ENCODE data around the gene C5. TPM values are rescaled to one million over a fixed set of nuclear protein-coding genes. Genes with fewer than 3 reads are reported as not detected.

C5 gene
- total and polyA plus RNA-seq, 2 experiments from 2014 or later = 0.31 TPM; not detected in 1

DNA sequence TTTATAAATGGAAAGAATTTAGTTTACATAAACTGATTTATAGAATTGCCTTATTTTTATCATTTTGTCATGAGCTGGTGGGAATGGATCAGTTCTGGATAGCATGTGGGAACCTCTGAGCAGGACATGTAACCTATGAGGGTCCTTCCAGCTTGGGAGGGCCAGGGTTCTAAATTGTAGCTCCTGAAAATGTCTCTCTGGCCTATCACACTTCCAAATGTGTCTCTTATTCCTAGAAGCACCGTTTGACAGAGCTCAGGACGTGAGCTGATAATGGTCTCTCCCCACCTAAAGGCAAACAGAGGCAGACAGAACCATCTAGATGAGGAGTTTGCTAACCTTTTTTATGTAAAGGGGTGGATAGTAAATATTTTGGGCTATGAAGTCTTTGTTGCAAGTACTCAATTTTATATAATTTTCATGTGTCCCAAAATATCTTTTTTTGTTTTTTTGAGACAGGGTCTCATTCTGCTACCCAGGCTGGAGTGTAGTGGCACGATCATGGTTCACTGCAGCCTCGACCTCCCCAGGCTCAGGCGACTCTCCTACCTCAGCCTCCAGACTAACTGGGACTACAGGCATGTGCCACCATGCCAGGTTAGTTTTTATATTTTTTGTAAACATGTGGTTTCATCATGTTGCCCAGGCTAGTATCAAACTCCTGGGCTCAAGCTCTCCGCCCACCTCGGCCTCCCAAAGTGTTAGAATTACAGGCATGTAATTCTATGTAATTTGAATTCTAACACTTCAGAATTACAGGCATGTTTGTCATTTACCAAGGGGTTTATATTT is 127.5 kb downstream of the C5 start:
- H3K4me1 Mint-ChIP-seq = peaks cover 54% of the 10 kb centered on the region
- no peak overlapping the region for H3K4me3 Mint-ChIP-seq
- Histone ChIP-seq H3K27me3 (ENCODE audit: insufficient read depth) (peaks cover 10% of the 10 kb centered on the region; the same call in 1 of the 2 replicates), H2AFZ (no peak overlapping the region; the same call in 1 of the 2 replicates), H3K4me3 (no peak overlapping the region), H4K20me1 (replicated peaks; ENCODE audit: insufficient read depth) (no peaks in the 10 kb centered on the region), H3K27ac (ENCODE audit: low read depth) (no peak overlapping the region), H3K36me3 (ENCODE audit: insufficient read depth) (no peaks in the 10 kb centered on the region), H3K4me1 (ENCODE audit: insufficient read depth) (peaks cover 52% of the 10 kb centered on the region), H3K79me2 (replicated peaks; ENCODE audit: insufficient read depth) (no peaks in the 10 kb centered on the region), H3K4me2 (no peak overlapping the region), H3F3A (replicated peaks; ENCODE audit: low read depth) (peaks cover 1% of the 10 kb centered on the region; the same call in 1 of the 2 replicates), H3K9me2 (ENCODE audit: insufficient read depth) (no peaks in the 10 kb centered on the region)
- no peak for ATAC-seq
- H3K9me3 Mint-ChIP-seq = no peaks in the 10 kb centered on the region
- peaks cover 14% of the 10 kb centered on the region for H3K27me3 Mint-ChIP-seq (ENCODE audit: insufficient read depth, low read depth, poor library complexity)
- no peaks in the 10 kb centered on the region for H3K36me3 Mint-ChIP-seq (ENCODE audit: low read depth)
- no peak overlapping the region for H3K27ac Mint-ChIP-seq
- DNase-seq (ENCODE audit: low spot score) = no peak
- TF ChIP-seq, protein P1, sequence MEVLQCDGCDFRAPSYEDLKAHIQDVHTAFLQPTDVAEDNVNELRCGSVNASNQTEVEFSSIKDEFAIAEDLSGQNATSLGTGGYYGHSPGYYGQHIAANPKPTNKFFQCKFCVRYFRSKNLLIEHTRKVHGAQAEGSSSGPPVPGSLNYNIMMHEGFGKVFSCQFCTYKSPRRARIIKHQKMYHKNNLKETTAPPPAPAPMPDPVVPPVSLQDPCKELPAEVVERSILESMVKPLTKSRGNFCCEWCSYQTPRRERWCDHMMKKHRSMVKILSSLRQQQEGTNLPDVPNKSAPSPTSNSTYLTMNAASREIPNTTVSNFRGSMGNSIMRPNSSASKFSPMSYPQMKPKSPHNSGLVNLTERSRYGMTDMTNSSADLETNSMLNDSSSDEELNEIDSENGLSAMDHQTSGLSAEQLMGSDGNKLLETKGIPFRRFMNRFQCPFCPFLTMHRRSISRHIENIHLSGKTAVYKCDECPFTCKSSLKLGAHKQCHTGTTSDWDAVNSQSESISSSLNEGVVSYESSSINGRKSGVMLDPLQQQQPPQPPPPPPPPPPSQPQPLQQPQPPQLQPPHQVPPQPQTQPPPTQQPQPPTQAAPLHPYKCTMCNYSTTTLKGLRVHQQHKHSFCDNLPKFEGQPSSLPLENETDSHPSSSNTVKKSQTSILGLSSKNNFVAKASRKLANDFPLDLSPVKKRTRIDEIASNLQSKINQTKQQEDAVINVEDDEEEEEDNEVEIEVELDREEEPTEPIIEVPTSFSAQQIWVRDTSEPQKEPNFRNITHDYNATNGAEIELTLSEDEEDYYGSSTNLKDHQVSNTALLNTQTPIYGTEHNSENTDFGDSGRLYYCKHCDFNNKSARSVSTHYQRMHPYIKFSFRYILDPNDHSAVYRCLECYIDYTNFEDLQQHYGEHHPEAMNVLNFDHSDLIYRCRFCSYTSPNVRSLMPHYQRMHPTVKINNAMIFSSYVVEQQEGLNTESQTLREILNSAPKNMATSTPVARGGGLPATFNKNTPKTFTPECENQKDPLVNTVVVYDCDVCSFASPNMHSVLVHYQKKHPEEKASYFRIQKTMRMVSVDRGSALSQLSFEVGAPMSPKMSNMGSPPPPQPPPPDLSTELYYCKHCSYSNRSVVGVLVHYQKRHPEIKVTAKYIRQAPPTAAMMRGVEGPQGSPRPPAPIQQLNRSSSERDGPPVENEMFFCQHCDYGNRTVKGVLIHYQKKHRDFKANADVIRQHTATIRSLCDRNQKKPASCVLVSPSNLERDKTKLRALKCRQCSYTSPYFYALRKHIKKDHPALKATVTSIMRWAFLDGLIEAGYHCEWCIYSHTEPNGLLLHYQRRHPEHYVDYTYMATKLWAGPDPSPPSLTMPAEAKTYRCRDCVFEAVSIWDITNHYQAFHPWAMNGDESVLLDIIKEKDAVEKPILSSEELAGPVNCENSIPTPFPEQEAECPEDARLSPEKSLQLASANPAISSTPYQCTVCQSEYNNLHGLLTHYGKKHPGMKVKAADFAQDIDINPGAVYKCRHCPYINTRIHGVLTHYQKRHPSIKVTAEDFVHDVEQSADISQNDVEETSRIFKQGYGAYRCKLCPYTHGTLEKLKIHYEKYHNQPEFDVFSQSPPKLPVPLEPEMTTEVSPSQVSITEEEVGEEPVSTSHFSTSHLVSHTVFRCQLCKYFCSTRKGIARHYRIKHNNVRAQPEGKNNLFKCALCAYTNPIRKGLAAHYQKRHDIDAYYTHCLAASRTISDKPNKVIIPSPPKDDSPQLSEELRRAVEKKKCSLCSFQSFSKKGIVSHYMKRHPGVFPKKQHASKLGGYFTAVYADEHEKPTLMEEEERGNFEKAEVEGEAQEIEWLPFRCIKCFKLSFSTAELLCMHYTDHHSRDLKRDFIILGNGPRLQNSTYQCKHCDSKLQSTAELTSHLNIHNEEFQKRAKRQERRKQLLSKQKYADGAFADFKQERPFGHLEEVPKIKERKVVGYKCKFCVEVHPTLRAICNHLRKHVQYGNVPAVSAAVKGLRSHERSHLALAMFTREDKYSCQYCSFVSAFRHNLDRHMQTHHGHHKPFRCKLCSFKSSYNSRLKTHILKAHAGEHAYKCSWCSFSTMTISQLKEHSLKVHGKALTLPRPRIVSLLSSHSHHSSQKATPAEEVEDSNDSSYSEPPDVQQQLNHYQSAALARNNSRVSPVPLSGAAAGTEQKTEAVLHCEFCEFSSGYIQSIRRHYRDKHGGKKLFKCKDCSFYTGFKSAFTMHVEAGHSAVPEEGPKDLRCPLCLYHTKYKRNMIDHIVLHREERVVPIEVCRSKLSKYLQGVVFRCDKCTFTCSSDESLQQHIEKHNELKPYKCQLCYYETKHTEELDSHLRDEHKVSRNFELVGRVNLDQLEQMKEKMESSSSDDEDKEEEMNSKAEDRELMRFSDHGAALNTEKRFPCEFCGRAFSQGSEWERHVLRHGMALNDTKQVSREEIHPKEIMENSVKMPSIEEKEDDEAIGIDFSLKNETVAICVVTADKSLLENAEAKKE (CRISPR knock-in tag; IDR thresholded peaks at IDR 0.05) = no peak
- TF ChIP-seq ZNF331 (CRISPR knock-in tag; IDR thresholded peaks at IDR 0.05; ENCODE audit: low read depth) = no peak
- TF ChIP-seq STAT1 (IDR thresholded peaks at IDR 0.05; ENCODE audit: unreplicated experiment) = no peak
- TF ChIP-seq, protein P2, sequence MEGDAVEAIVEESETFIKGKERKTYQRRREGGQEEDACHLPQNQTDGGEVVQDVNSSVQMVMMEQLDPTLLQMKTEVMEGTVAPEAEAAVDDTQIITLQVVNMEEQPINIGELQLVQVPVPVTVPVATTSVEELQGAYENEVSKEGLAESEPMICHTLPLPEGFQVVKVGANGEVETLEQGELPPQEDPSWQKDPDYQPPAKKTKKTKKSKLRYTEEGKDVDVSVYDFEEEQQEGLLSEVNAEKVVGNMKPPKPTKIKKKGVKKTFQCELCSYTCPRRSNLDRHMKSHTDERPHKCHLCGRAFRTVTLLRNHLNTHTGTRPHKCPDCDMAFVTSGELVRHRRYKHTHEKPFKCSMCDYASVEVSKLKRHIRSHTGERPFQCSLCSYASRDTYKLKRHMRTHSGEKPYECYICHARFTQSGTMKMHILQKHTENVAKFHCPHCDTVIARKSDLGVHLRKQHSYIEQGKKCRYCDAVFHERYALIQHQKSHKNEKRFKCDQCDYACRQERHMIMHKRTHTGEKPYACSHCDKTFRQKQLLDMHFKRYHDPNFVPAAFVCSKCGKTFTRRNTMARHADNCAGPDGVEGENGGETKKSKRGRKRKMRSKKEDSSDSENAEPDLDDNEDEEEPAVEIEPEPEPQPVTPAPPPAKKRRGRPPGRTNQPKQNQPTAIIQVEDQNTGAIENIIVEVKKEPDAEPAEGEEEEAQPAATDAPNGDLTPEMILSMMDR (conservative IDR thresholded peaks at IDR 0.05; ENCODE audit: low read depth in 2 of 2) = no peak
- no peak for TF ChIP-seq ZNF114 (CRISPR knock-in tag; IDR thresholded peaks at IDR 0.05)
- no peak for TF ChIP-seq CREB1 (CRISPR knock-in tag; IDR thresholded peaks at IDR 0.05; ENCODE audit: low read depth)
- no peak for TF ChIP-seq ETS1 (IDR thresholded peaks at IDR 0.05)
- TF ChIP-seq JUNB (IDR thresholded peaks at IDR 0.05; ENCODE audit: unreplicated experiment) = no peak
- no peak for TF ChIP-seq EZH2 (IDR thresholded peaks at IDR 0.05; ENCODE audit: low read depth, unreplicated experiment)
- no peak for TF ChIP-seq EZH2phosphoT487 (IDR thresholded peaks at IDR 0.05; ENCODE audit: unreplicated experiment)
- no peak for TF ChIP-seq NANOG (IDR thresholded peaks at IDR 0.05; ENCODE audit: borderline replicate concordance)
- TF ChIP-seq REST (IDR thresholded peaks at IDR 0.05; ENCODE audit: unreplicated experiment) = no peak

Measured in GM23338 (cell line).